Measurements from ENCODE around the gene POLR2J3.
"Not testable (repeated sequence)": the region's sequence is repeated elsewhere in the genome, so short reads cannot be mapped to it uniquely, and the experiment has no call there.

- TF ChIP-seq, protein P1, sequence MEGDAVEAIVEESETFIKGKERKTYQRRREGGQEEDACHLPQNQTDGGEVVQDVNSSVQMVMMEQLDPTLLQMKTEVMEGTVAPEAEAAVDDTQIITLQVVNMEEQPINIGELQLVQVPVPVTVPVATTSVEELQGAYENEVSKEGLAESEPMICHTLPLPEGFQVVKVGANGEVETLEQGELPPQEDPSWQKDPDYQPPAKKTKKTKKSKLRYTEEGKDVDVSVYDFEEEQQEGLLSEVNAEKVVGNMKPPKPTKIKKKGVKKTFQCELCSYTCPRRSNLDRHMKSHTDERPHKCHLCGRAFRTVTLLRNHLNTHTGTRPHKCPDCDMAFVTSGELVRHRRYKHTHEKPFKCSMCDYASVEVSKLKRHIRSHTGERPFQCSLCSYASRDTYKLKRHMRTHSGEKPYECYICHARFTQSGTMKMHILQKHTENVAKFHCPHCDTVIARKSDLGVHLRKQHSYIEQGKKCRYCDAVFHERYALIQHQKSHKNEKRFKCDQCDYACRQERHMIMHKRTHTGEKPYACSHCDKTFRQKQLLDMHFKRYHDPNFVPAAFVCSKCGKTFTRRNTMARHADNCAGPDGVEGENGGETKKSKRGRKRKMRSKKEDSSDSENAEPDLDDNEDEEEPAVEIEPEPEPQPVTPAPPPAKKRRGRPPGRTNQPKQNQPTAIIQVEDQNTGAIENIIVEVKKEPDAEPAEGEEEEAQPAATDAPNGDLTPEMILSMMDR (IDR thresholded peaks at IDR 0.05): not testable (repeated sequence)
- TF ChIP-seq POLR2A (IDR thresholded peaks at IDR 0.05): not testable (repeated sequence)
Measured at GRCh38 chr7:102550808-102551422, 21.5 kb downstream of the POLR2J3 start, which contains the start of gene SPDYE2.

All from uterus (tissue), 2 donors.